Stomach (tissue), 4 donors: ENCODE measurements around the gene ATP11A.

ENCODE experiments used
- EP300 ChIP-seq: sonication (generic); formaldehyde crosslinking; IDR thresholded peaks from one replicate; pipeline ENCODE4 v1.6.1; 2017; ENCODE audit warnings: antibody characterized with exemption
- POLR2A ChIP-seq, 4 donors: fragments of 450-650 bp; IDR thresholded peaks; one replicate each; pipeline ENCODE4 v1.6.1; 2016; ENCODE audit warnings: antibody characterized with exemption in 4 of 4, control low read depth in 2 of 4, mild to moderate bottlenecking in 1 of 4, moderate library complexity in 1 of 4

DNA sequence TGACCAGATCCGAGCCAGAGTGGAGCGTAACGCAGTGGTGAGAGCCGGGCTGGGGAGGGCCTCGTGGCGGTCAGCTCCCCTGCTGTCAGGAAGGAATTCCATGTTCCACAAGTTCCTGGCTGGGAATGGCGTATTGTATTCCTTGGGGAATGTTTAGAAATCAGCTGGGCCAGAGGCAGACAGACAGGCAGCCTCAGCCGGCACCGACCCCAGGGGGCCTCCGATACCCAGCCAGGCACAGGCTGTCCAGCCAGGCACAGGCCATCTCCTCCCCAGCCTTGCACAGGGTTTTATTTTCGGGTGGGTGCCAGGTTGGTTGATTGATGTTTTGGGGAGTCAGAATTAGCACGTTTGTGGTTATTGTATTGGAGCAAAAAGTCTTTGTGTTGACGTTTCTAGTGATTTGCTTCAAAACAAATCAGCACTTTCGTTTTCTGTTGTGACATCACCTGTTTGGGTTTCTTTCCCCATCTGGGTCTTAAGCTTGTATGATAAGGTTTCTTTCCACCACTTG lies 152.6 kb downstream of the ATP11A start:
- no peak for TF ChIP-seq EP300
- TF ChIP-seq POLR2A (IDR thresholded peaks at IDR 0.05), result no peak
